ENCODE data around the gene PARK7.

The PARK7 gene

GRCh38 chr1:7987528-7987927, 26.0 kb downstream of the PARK7 start:
- H4K20me1 ChIP-seq (ENCODE audit: low read depth, low read length): no peaks in the 10 kb centered on the region
- H3K9me2 ChIP-seq (replicated peaks; ENCODE audit: insufficient read depth, low read length): no peaks in the 10 kb centered on the region
- H3K9ac ChIP-seq (ENCODE audit: low read length): no peak overlapping the region
- no peak overlapping the region for H3K27ac ChIP-seq (ENCODE audit: low read depth, low read length)
- H3K9me3 ChIP-seq (ENCODE audit: insufficient read depth, low read length): no peaks in the 10 kb centered on the region
- no peaks in the 10 kb centered on the region for H3F3A ChIP-seq (ENCODE audit: insufficient read depth)
- no peak for TF ChIP-seq CTCF (IDR thresholded peaks at IDR 0.05; ENCODE audit: insufficient read depth, low read length, poor library complexity, severe bottlenecking)
- no peak for TF ChIP-seq EZH2phosphoT487 (conservative IDR thresholded peaks at IDR 0.05; ENCODE audit: low read length)
- no peak overlapping the region for H3K4me3 ChIP-seq (ENCODE audit: insufficient read depth, low read length, poor library complexity, severe bottlenecking)
- H3K4me2 ChIP-seq (ENCODE audit: low read depth, low read length, poor library complexity, severe bottlenecking): no peak overlapping the region
- peaks cover 7% of the 10 kb centered on the region; the same call in 1 of the 2 replicates for H3K36me3 ChIP-seq (ENCODE audit: low read length)
- H3K79me2 ChIP-seq (ENCODE audit: insufficient read depth, low read length): no peaks in the 10 kb centered on the region; the same call in 1 of the 2 replicates
- no peak overlapping the region for H2AFZ ChIP-seq (ENCODE audit: low read depth, low read length, severe bottlenecking)
- H3K27me3 ChIP-seq (ENCODE audit: low read length): no peaks in the 10 kb centered on the region

DNA sequence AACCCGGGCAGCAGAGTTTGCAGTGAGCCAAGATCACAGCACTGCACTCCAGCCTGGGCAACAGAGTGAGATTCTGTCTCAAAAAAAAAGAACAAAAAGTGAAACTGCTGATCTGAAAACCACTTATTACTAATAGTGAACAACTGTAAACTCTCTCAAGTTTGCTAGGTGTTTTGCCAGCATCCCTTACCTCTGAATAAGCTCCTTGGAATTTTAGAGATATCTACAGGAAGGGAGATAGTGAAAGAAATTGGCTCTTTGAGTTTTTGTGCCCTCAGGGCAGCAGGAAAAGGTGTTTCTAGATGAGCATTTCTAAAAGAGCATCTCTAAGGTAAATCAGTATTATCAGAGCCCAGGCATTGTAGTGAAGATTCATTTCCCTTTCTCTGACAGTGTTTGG, 27.1 kb downstream of the PARK7 start:
- TF ChIP-seq CTCF (IDR thresholded peaks at IDR 0.05; ENCODE audit: insufficient read depth, low read length, poor library complexity, severe bottlenecking) (no peak), EZH2phosphoT487 (conservative IDR thresholded peaks at IDR 0.05; ENCODE audit: low read length) (no peak)
- Histone ChIP-seq H4K20me1 (ENCODE audit: low read depth, low read length) (no peaks in the 10 kb centered on the region), H3K4me2 (ENCODE audit: low read depth, low read length, poor library complexity, severe bottlenecking) (no peak overlapping the region)

GRCh38 chr1:7989762-7990428, 28.4 kb downstream of the PARK7 start:
- no peak overlapping the region for H2AFZ ChIP-seq (ENCODE audit: low read depth, low read length, severe bottlenecking)
- H4K20me1 ChIP-seq (ENCODE audit: low read depth, low read length): no peaks in the 10 kb centered on the region
- H3K79me2 ChIP-seq (ENCODE audit: insufficient read depth, low read length): no peaks in the 10 kb centered on the region
- no peaks in the 10 kb centered on the region for H3K27me3 ChIP-seq (ENCODE audit: low read length)
- no peak overlapping the region for H3K4me3 ChIP-seq (ENCODE audit: insufficient read depth, low read length, poor library complexity, severe bottlenecking)
- no peak overlapping the region for H3K9ac ChIP-seq (ENCODE audit: low read length)
- H3F3A ChIP-seq (ENCODE audit: insufficient read depth): no peaks in the 10 kb centered on the region
- no peaks in the 10 kb centered on the region for H3K9me3 ChIP-seq (ENCODE audit: insufficient read depth, low read length)
- 0 out of 2 replicates have a peak, but pooled peaks cover 4% of the 10 kb centered on the region for H3K36me3 ChIP-seq (ENCODE audit: low read length)
- H3K4me2 ChIP-seq (ENCODE audit: low read depth, low read length, poor library complexity, severe bottlenecking): no peak overlapping the region
- H3K27ac ChIP-seq (ENCODE audit: low read depth, low read length): no peak overlapping the region
- H3K9me2 ChIP-seq (replicated peaks; ENCODE audit: insufficient read depth, low read length): no peaks in the 10 kb centered on the region
- TF ChIP-seq CTCF (IDR thresholded peaks at IDR 0.05; ENCODE audit: insufficient read depth, low read length, poor library complexity, severe bottlenecking) (no peak), EZH2phosphoT487 (conservative IDR thresholded peaks at IDR 0.05; ENCODE audit: low read length) (no peak)

More for the DNA sequence above, 27.1 kb downstream of the PARK7 start:
- 0 out of 2 replicates have a peak, but pooled peaks cover 4% of the 10 kb centered on the region for H3K36me3 ChIP-seq (ENCODE audit: low read length)
- H3K4me3 ChIP-seq (ENCODE audit: insufficient read depth, low read length, poor library complexity, severe bottlenecking): no peak overlapping the region
- no peaks in the 10 kb centered on the region for H3K79me2 ChIP-seq (ENCODE audit: insufficient read depth, low read length)
- no peak overlapping the region for H3K9ac ChIP-seq (ENCODE audit: low read length)
- no peak overlapping the region for H2AFZ ChIP-seq (ENCODE audit: low read depth, low read length, severe bottlenecking)
- no peak overlapping the region for H3K27ac ChIP-seq (ENCODE audit: low read depth, low read length)
- H3K9me2 ChIP-seq (replicated peaks; ENCODE audit: insufficient read depth, low read length): no peaks in the 10 kb centered on the region
- no peaks in the 10 kb centered on the region for H3K27me3 ChIP-seq (ENCODE audit: low read length)
- no peaks in the 10 kb centered on the region for H3F3A ChIP-seq (ENCODE audit: insufficient read depth)
- H3K9me3 ChIP-seq (ENCODE audit: insufficient read depth, low read length): no peaks in the 10 kb centered on the region

Data from SU-DHL-6 (cell line).